MM.1S (cell line): ENCODE results near the gene CACNB2.

ENCODE experiments used
- EZH2 ChIP-seq: fragments of 300-600 bp; sonication (generic); optimal IDR thresholded peaks from 2 replicates; pipeline ENCODE3; 2017; ENCODE audit warnings: low read depth, mild to moderate bottlenecking, antibody characterized with exemption, low read length, mixed read lengths
- TF ChIP-seq, protein P1 (sequence below): fragments of 300-600 bp; sonication (generic); IDR thresholded peaks from 2 replicates; pipeline ENCODE4 v1.5.1; 2016; ENCODE audit warnings: antibody characterized with exemption, low read length, mixed read lengths

DNA sequence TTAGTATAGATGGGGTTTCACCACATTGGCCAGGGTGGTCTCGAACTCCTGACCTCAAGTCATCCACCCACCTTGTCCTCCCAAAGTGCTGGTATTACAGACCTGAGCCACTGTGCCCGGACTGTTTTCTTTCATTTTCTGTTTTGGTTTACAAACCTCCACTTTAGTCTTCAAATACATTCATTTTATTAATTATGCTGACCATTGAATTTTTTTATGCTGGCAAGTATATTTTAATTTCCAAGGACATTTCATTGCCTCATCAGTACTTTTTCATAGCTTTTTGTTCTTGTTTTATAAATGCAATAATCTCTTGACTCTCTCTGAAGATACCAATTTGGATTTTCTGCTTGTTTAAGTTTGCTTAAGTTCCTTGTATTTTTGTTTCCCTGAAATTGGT, 170.5 kb downstream of the CACNB2 start:
- TF ChIP-seq, protein P1, sequence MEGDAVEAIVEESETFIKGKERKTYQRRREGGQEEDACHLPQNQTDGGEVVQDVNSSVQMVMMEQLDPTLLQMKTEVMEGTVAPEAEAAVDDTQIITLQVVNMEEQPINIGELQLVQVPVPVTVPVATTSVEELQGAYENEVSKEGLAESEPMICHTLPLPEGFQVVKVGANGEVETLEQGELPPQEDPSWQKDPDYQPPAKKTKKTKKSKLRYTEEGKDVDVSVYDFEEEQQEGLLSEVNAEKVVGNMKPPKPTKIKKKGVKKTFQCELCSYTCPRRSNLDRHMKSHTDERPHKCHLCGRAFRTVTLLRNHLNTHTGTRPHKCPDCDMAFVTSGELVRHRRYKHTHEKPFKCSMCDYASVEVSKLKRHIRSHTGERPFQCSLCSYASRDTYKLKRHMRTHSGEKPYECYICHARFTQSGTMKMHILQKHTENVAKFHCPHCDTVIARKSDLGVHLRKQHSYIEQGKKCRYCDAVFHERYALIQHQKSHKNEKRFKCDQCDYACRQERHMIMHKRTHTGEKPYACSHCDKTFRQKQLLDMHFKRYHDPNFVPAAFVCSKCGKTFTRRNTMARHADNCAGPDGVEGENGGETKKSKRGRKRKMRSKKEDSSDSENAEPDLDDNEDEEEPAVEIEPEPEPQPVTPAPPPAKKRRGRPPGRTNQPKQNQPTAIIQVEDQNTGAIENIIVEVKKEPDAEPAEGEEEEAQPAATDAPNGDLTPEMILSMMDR = no peak
- no peak for TF ChIP-seq EZH2
